HL-60/S4 (cell line): ENCODE measurements around the gene TMEM179B.

Experiments
- in situ Hi-C: fragments of 300-500 bp; cut with MboI; formaldehyde crosslinking; loops from 2 replicates; pipeline ENCODE4 v1.14.3; 2022; ENCODE audit warnings: low sequenced_read_pairs

The TMEM179B gene

DNA sequence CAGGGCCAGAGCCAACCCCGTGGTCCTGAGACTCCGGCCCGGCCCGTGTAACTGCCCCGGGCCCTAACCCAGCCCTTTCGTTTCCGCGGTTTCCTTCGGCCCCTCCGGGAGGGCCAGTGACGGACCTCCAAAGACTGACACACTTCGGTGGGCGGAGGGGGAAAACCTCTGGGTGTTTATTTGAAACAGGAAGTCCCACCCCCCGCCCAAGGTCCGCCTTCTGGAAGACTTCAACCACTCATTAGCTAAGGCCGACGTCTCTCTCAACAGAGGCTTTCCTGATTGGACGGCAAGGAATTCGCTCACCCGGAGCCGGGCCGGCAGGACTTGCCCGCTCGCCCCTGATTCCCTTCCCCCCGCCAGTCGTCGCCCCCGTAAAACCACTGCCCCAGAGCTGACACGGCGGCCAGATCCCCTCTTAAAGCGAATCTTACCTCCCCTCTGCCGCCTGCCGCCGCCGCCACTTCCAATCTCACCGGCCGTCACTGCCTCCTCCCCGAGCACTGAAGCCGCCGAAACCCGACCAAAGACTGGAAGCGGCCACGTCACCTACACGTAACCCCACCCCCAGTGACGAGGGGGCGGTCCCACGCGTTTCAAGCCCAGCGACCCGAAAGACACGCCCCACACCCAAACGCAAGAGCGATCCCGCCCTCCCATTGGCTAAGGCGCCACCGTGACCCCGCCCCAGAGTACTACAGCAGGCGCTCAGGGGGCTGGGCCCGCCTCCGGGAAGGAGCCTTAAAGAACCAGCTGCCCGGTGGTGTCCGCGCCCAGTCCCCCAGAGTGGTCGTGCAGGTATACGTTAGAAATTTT is 44.5 kb downstream of the TMEM179B start, which contains the start of gene STX5:
TSS of gene STX5 (minus strand) at position 532 of the 816 bp plus-strand sequence. CDS start 808 bp downstream, outside the sequence.
- in situ Hi-C loops: no loop called here

DNA sequence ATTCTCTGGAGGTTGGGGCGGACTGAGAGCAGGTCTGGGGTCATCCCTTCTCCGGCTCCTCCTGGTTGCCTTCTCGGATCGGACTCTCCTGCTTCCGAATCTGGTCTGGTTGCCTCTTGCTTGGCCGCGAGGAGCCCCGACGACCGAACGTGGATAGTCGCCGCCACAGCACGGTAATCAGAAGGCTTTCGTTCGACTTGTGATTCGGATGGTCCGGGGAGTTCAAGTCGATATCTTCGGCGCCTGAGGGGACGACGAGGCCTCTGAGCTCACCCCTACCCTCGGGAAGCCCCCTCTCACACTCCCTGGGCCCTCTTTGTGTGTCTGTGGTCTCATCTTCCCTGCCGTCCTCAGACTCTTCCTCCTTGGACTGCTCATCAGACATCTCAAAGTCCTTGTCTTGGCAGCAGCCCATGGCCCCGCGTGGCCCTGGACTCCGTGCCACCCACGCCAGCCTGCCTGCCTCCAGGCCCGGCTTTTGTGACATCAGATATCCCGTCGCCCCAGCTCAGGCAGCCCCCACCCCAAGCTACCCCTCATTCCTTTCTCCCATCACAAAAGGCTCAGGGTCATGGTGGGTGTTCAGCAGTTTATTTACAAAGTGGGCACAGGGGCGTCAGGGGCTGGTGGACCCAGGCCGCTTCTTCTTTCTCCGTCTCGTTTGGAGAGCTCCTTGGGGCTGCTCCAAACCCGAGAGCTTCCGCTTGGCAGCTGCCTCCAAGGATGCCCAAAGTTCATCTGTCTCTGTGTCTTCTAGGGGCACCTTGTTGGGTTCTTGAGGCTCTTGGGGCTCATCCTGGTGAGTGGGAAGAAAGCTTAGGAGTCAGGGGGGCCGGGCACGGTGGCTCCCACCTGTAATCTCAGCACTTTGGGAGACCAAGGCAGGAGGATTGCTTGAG is 45.4 kb downstream of the TMEM179B start, which contains the start of gene TEX54:
TSS of gene TEX54 (minus strand) at position 506 of the 899 bp plus-strand sequence.
- in situ Hi-C loops: no loop called here

DNA sequence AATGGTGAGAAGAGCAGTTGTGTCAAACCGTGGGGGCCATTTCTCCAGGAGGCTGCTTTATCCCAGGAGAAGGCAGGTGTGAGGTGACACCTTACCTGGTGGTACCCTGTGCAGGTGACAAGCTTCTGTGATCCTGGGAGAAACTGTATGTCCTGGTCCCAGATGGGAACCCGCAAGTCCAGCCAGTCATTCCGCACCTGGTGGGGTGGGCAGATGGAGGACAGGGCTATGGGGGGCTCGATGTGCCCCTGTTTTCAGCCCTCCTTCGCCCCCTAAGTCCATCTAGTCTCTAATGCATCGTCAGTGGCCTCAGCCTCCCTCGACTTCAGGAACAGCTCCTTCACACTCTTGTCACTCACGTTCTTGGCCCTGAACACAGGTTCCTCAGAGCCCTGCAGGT is 48.1 kb downstream of the TMEM179B start:
- in situ Hi-C loops: no loop called here

DNA sequence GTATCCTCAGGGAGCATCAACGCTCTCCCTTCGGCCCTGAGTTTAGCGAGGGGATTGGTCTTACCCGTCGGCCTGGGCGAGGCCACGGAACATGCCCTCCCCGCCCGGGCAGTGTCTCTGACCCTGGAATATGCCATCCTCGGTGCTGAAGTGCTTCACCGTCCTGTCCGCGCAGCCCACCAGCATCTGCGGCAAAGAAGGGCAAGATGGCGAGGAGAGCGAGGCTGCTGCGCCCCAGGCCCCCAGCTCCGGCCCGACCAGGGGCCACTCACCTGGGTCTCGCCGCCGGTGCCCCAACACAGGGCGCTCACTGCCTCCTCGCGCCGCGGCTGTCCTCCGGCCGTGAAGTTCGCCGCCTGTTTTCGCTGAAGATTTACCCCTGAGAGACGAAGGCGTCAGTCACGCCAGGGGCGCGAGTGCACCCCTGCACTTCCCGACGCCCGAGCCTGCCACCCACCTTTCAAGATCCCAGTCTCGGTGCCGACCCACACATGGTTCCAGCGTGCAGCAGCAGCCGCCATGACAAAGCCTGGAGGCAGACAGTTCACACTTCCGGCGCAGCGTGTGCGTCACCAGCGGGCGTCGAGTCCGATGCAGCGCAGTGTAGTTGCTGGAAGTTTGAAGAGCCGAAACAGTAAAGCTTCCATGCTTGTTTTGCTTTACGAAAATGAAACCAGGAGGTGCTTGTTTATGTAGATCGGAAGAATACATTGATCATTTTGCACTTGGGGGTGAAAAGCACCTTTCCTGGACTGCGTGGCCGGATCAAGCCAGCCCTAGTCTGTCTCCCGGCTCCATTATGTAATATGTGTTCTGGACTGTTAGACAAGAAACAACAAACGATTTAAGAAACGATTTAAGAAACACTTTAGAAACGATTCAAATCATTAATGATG is 52.1 kb downstream of the TMEM179B start, which contains the start of gene WDR74:
TSS of gene WDR74 (minus strand) at position 541 of the 896 bp plus-strand sequence. CDS start at position 521, 20 bp downstream.
- in situ Hi-C loops: no loop called here
